NT2/D1 (cell line): ENCODE measurements around the gene CPOX.
"Not testable (repeated sequence)": the region's sequence is repeated elsewhere in the genome, so short reads cannot be mapped to it uniquely, and the experiment has no call there.

Source experiments
- DNase-seq: peaks from one replicate; pipeline ENCODE4 v3.0.0-alpha.2; 2011; ENCODE audit warnings: low read depth, low spot score
- H3K27me3 ChIP-seq: 2 replicates; pipeline ENCODE4 v1.6.0; 2011; ENCODE audit warnings: mild to moderate bottlenecking; ENCODE audit not compliant: insufficient read length, insufficient read depth
- H3K36me3 ChIP-seq: 2 replicates; pipeline ENCODE4 v1.6.1; 2011; ENCODE audit warnings: mild to moderate bottlenecking, low read length, mixed read lengths; ENCODE audit not compliant: insufficient read depth, insufficient read length
- H3K4me1 ChIP-seq: 2 replicates; pipeline ENCODE4 v1.5.1; 2011; ENCODE audit not compliant: insufficient read depth, insufficient read length
- H3K4me3 ChIP-seq: 2 replicates; pipeline ENCODE4 v1.5.1; 2011; ENCODE audit warnings: low read depth; ENCODE audit not compliant: insufficient read length
- H3K9ac ChIP-seq: 2 replicates; pipeline ENCODE4 v1.6.0; 2011; ENCODE audit warnings: low read depth; ENCODE audit not compliant: insufficient read length
- H3K9me3 ChIP-seq: 2 replicates; pipeline ENCODE4 v1.5.1; 2011; ENCODE audit warnings: mild to moderate bottlenecking, low read length; ENCODE audit not compliant: insufficient read depth
- SUZ12 ChIP-seq: IDR thresholded peaks from 2 replicates; pipeline ENCODE4 v1.6.1; 2011; ENCODE audit not compliant: insufficient read length, insufficient read depth; ENCODE audit errors: extremely low read depth
- YY1 ChIP-seq: IDR thresholded peaks from 2 replicates; pipeline ENCODE4 v1.6.1; 2011; ENCODE audit not compliant: insufficient read length, insufficient read depth
- ZNF274 ChIP-seq: IDR thresholded peaks from 2 replicates; pipeline ENCODE4 v1.6.1; 2011; ENCODE audit warnings: mild to moderate bottlenecking, low read depth, low read length

The CPOX gene

DNA sequence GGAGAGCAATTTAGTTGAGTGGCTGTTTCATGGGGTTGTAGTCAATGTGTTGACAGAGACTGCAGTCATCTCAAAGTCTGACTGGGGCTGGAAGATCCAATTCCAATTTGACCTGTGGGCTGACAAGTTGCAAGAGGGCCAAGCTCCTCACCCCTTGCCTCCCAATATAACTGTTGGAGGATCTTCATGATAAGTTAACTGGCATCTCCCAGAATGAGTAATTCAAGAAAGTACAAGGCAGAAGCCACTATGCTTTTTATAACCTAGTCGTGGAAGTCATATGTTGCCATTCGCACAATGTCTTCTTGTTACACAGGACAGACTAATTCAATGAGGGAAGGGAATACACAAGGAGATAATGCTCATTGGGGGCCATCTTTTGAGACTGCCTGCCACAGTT is 32.5 kb downstream of the CPOX start:
- DNase-seq, result no peak
- Histone ChIP-seq H3K36me3 (no peaks in the 10 kb centered on the region), H3K9ac (no peak overlapping the region), H3K4me3 (no peak overlapping the region), H3K4me1 (no peaks in the 10 kb centered on the region), H3K9me3 (no peaks in the 10 kb centered on the region), H3K27me3 (no peaks in the 10 kb centered on the region)
- no peak for TF ChIP-seq ZNF274
- TF ChIP-seq YY1, result no peak
- TF ChIP-seq SUZ12, result no peak

DNA sequence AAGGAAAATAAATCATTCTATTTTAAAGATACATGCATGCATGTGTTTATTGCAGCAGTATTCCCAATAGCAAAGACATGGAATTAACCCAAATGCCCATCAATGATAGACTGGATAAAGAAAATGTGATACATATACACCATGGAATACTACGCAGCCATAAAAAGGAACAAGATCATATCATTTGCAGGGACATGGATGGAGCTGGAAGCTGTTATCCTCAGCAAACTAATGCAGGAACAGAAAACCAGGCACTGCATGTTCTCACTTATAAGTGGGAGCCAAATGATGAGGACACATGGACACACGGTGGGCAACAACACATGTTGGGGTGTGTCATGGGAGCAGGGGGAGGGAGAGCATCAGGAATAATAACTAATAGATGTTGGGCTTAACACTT is 33.6 kb downstream of the CPOX start:
- not testable (repeated sequence) for H3K27me3 ChIP-seq, H3K9me3 ChIP-seq, H3K36me3 ChIP-seq, H3K9ac ChIP-seq, DNase-seq, H3K4me3 ChIP-seq, H3K4me1 ChIP-seq

DNA sequence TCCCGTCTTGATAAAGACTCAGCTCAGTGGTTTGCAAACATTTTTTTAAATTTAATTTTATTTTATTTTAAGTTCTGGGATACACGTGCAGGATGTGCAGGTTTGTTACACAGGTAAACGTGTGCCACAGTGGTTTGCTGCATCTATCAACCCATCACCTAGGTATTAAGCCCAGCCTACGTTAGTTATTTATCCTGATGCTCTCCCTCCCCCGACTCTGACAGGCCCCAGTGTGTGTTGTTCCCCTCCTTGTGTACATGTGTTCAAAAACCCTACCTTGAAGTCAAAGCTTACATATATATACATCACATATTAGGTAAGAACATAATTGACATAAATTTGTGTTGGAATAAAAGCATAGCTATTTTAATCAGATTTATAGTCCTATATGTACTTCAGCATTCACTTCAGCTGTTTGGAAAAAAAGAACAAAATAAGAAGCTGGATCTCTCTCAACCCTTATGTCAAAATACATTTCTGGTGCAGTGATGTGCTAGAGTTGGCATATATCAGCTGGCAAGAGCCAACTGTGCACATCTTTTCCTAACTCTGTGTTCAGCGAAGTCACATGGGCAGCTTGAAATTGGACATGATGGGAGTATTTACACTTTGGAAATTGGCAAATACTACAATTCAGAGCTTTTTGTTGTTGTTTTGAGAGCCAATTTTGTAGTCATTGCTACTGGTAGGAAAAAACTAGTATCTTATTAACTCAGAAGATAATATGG is 35.1 kb downstream of the CPOX start:
- no peak overlapping the region for H3K4me3 ChIP-seq
- no peak for DNase-seq
- H3K9ac ChIP-seq, result no peak overlapping the region
- no peaks in the 10 kb centered on the region for H3K4me1 ChIP-seq
- no peaks in the 10 kb centered on the region for H3K27me3 ChIP-seq
- H3K36me3 ChIP-seq, result no peaks in the 10 kb centered on the region
- no peak for TF ChIP-seq YY1
- TF ChIP-seq SUZ12, result no peak
- TF ChIP-seq ZNF274, result no peak
- no peaks in the 10 kb centered on the region for H3K9me3 ChIP-seq

DNA sequence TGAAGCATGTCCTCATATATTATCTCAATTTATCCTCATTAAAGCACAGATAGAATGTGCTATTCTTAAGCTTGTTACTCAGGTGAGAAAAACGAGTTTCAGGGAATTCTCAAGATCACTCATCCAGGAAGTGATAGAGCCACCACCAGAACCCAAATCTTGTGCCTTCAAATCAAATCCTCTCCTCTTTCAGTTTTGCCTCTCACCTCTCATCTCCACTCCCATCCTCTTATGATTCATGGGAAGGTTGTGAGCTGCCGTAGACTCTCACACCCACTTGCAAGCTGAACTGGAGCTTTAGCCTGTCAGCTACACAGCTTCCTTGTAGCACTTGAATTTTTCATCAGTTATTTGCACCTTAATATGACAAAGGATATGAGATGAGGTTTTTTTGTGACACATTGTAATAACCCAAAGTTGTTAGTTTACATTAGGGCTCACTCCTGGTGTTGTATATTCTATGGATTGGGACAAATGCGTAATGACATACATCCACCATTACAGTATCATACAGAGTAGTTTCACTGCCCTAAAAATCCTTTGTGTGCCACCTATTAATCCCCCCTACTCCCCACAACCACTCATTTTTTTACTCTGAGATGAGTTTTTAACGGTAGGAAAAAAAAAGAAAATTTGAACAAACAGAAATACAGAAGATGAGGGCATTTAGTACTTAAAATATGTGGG is 35.9 kb downstream of the CPOX start:
- Histone ChIP-seq H3K9ac (no peak overlapping the region), H3K36me3 (no peaks in the 10 kb centered on the region), H3K27me3 (no peaks in the 10 kb centered on the region), H3K4me1 (no peaks in the 10 kb centered on the region), H3K4me3 (no peak overlapping the region), H3K9me3 (no peaks in the 10 kb centered on the region)
- TF ChIP-seq SUZ12, result no peak
- no peak for DNase-seq

DNA sequence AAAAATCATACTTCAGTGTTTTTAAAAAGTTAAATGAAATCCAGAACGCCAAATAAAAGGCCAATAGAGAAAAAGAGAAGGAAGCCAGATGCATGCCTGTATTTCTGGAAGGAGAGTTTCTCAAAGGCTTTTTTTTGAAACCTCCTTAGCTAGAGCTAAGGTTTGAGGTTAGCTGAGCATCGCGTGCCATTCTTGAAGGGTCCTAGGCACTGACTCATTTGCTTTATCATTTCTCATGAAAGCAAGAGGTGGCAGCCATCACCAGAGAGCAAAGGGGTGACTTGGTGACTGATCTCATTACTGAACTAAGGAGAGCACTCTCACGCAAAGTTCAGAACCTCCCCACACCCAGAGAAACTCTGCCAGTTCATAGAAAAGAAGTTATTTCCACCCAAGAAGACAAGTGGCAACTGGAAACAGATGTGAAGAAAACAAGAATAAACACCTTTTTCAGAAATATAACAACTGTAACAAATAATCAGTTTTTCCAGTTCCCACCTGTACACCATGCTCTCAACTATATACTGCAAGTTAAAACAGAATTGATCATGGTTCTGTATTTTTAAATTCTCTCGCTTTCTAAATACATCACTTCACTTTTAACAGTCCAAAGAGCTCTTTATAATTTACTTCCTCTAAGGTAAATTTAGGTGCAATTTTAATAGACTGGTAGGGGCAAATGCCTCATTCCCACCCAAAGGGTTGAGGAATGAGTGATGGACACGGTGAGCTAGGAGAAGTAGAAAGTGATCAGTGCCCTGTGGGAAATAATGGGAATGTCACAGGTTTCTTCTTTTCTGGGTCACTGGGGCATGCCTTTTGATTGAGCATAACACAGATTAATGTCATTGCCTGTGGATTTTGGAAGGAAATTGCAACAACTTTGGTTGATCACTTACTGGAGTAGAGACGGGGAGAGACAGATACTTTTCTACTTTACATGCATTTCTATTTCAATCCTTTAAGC is 37.0 kb downstream of the CPOX start:
- no peaks in the 10 kb centered on the region for H3K27me3 ChIP-seq
- no peak for DNase-seq

DNA sequence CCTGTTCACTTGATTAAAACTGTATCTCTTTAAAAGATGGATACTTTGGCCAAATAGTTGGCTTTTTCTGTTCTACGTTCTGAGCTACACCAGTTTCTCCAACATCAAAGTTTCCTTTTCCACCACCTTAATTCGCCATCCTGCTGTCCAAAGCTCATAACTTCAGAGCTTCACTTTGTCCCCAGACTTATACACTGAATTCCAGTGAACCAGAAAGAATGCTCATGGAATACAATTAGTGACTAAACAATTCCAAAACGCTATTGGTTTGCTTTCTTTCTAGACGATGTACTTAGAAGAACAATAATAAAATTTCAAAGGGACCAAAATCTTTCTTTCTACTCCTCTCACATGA is 38.4 kb downstream of the CPOX start:
- H3K36me3 ChIP-seq, result no peaks in the 10 kb centered on the region
- H3K27me3 ChIP-seq, result no peaks in the 10 kb centered on the region
- no peaks in the 10 kb centered on the region for H3K4me1 ChIP-seq
- no peak overlapping the region for H3K9ac ChIP-seq
- no peak overlapping the region for H3K4me3 ChIP-seq
- no peak for DNase-seq
- no peaks in the 10 kb centered on the region for H3K9me3 ChIP-seq
- no peak for TF ChIP-seq SUZ12
- TF ChIP-seq YY1, result no peak
- TF ChIP-seq ZNF274, result no peak

More for the DNA sequence above, 37.0 kb downstream of the CPOX start:
- TF ChIP-seq ZNF274 (no peak), SUZ12 (no peak), YY1 (no peak)
- no peak overlapping the region for H3K9ac ChIP-seq
- H3K36me3 ChIP-seq, result no peaks in the 10 kb centered on the region
- no peak overlapping the region for H3K4me3 ChIP-seq
- no peaks in the 10 kb centered on the region for H3K9me3 ChIP-seq
- no peaks in the 10 kb centered on the region for H3K4me1 ChIP-seq

DNA sequence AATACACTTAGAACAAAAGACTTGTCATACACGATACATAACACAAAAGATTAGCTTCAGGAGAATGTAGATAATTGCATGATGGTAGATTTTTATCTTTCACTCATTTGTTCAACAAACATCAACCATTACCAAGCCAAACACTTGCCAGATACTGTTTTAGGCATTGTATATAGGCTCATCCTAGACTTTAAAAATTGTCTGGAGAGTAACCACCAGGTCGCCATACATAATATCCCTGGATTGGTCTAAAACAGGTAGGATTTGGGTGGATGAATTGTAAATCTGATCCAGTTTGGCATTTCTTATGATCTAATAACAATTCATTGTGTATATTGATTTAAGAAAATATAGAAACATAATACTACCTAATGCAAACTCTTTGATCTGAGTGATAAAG is 38.8 kb downstream of the CPOX start:
- no peak for DNase-seq
- Histone ChIP-seq H3K4me1 (no peaks in the 10 kb centered on the region), H3K9me3 (no peaks in the 10 kb centered on the region), H3K4me3 (no peak overlapping the region), H3K9ac (no peak overlapping the region), H3K27me3 (no peaks in the 10 kb centered on the region), H3K36me3 (no peaks in the 10 kb centered on the region)
- TF ChIP-seq ZNF274 (no peak), YY1 (no peak), SUZ12 (no peak)
